ENCODE results near the gene SH3PXD2B. TPM values are rescaled to one million over a fixed set of nuclear protein-coding genes. Genes with fewer than 3 reads are reported as not detected.

Gene SH3PXD2B
- total and polyA plus RNA-seq, 2 of the 13 experiments (the other 11 are each of a cell fraction or from before 2014, with no cell fraction given) = 3.4 to 4.6 TPM

DNA sequence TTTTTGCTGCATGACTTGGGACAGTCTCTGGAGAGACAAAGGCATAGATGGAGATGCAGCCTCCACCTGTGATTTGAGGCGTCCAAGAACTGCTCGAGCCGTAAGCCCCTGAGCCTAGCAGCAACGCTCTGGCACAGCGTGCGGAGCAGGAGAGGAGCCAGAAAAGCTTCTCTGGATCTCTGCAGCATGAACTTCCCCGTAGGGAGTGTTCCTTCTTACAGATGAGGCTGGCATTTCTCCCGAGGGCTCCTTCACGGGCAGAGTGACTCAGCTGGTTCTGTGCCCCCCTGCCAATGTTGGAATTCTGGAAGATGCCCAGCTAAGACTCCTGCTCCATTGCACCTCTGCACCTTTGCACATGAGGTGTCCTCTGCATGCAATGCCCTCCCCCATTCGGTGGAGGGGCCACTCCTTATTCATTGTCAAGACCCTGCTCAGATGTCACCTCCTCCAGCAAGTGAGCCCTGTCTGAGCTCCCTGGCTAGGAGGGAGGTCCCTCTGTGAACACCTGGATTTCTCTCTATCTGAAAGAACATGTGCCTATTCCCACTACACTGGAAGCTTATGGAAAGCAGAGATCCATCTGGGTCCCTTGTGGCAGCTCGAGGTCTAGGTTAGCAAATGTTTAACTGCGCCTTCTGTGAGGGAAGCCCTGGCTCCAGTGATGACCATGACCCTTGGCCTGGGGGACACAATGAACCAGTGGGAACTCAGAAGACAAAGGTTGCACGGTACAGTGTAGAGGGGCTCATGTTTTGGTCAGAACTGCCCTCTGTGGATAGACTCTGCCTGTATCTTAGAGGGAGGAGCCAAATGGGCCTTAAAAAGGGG lies 39.6 kb downstream of the SH3PXD2B start (continued):
- no peak for TF ChIP-seq ZNF569 (CRISPR knock-in tag; IDR thresholded peaks at IDR 0.05; ENCODE audit: borderline replicate concordance)
- TF ChIP-seq NONO (IDR thresholded peaks at IDR 0.05) = no peak
- 0 out of 2 replicates have a peak, but pooled peaks have one; percentile 71 for TF ChIP-seq NONO (CRISPR knock-in tag; conservative IDR thresholded peaks at IDR 0.05)
- TF ChIP-seq MZF1 (CRISPR knock-in tag; IDR thresholded peaks at IDR 0.05; ENCODE audit: borderline replicate concordance) = no peak
- no peak for TF ChIP-seq GFI1 (CRISPR knock-in tag; IDR thresholded peaks at IDR 0.05; ENCODE audit: borderline replicate concordance)
- TF ChIP-seq, protein P1, sequence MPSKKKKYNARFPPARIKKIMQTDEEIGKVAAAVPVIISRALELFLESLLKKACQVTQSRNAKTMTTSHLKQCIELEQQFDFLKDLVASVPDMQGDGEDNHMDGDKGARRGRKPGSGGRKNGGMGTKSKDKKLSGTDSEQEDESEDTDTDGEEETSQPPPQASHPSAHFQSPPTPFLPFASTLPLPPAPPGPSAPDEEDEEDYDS (CRISPR knock-in tag; IDR thresholded peaks at IDR 0.05) = peak; percentile 64; the same call in 1 of the 2 replicates
- TF ChIP-seq, protein P2, sequence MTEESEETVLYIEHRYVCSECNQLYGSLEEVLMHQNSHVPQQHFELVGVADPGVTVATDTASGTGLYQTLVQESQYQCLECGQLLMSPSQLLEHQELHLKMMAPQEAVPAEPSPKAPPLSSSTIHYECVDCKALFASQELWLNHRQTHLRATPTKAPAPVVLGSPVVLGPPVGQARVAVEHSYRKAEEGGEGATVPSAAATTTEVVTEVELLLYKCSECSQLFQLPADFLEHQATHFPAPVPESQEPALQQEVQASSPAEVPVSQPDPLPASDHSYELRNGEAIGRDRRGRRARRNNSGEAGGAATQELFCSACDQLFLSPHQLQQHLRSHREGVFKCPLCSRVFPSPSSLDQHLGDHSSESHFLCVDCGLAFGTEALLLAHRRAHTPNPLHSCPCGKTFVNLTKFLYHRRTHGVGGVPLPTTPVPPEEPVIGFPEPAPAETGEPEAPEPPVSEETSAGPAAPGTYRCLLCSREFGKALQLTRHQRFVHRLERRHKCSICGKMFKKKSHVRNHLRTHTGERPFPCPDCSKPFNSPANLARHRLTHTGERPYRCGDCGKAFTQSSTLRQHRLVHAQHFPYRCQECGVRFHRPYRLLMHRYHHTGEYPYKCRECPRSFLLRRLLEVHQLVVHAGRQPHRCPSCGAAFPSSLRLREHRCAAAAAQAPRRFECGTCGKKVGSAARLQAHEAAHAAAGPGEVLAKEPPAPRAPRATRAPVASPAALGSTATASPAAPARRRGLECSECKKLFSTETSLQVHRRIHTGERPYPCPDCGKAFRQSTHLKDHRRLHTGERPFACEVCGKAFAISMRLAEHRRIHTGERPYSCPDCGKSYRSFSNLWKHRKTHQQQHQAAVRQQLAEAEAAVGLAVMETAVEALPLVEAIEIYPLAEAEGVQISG (CRISPR knock-in tag; IDR thresholded peaks at IDR 0.05) = peak; percentile 88
- peak; percentile 40; the same call in 1 of the 2 replicates for TF ChIP-seq TFE3 (CRISPR knock-in tag; IDR thresholded peaks at IDR 0.05)
- TF ChIP-seq ZNF12 (CRISPR knock-in tag; IDR thresholded peaks at IDR 0.05) = peak; percentile 30; the same call in 1 of the 2 replicates
- peak; percentile 96 for TF ChIP-seq ZNF614 (CRISPR knock-in tag; IDR thresholded peaks at IDR 0.05; ENCODE audit: borderline replicate concordance)
- TF ChIP-seq SALL1 (CRISPR knock-in tag; IDR thresholded peaks at IDR 0.05) = peak; percentile 96
- TF ChIP-seq, protein P3, sequence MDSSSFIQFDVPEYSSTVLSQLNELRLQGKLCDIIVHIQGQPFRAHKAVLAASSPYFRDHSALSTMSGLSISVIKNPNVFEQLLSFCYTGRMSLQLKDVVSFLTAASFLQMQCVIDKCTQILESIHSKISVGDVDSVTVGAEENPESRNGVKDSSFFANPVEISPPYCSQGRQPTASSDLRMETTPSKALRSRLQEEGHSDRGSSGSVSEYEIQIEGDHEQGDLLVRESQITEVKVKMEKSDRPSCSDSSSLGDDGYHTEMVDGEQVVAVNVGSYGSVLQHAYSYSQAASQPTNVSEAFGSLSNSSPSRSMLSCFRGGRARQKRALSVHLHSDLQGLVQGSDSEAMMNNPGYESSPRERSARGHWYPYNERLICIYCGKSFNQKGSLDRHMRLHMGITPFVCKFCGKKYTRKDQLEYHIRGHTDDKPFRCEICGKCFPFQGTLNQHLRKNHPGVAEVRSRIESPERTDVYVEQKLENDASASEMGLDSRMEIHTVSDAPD (CRISPR knock-in tag; IDR thresholded peaks at IDR 0.05) = peak; percentile 81; the same call in 1 of the 2 replicates
- 0 out of 2 replicates have a peak, but pooled peaks have one; percentile 43 for TF ChIP-seq ZNF264 (CRISPR knock-in tag; IDR thresholded peaks at IDR 0.05)
- TF ChIP-seq SAP130 (CRISPR knock-in tag; IDR thresholded peaks at IDR 0.05; ENCODE audit: low read depth) = peak; percentile 83
- TF ChIP-seq ZKSCAN8 (CRISPR knock-in tag; IDR thresholded peaks at IDR 0.05; ENCODE audit: borderline replicate concordance) = peak; percentile 55; the same call in 1 of the 2 replicates
- TF ChIP-seq JUN (CRISPR knock-in tag; IDR thresholded peaks at IDR 0.05) = no peak; the same call in 1 of the 2 replicates
- TF ChIP-seq, protein P4, sequence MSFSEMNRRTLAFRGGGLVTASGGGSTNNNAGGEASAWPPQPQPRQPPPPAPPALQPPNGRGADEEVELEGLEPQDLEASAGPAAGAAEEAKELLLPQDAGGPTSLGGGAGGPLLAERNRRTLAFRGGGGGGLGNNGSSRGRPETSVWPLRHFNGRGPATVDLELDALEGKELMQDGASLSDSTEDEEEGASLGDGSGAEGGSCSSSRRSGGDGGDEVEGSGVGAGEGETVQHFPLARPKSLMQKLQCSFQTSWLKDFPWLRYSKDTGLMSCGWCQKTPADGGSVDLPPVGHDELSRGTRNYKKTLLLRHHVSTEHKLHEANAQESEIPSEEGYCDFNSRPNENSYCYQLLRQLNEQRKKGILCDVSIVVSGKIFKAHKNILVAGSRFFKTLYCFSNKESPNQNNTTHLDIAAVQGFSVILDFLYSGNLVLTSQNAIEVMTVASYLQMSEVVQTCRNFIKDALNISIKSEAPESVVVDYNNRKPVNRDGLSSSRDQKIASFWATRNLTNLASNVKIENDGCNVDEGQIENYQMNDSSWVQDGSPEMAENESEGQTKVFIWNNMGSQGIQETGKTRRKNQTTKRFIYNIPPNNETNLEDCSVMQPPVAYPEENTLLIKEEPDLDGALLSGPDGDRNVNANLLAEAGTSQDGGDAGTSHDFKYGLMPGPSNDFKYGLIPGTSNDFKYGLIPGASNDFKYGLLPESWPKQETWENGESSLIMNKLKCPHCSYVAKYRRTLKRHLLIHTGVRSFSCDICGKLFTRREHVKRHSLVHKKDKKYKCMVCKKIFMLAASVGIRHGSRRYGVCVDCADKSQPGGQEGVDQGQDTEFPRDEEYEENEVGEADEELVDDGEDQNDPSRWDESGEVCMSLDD (CRISPR knock-in tag; IDR thresholded peaks at IDR 0.05; ENCODE audit: borderline replicate concordance) = peak; percentile 97; the same call in 1 of the 2 replicates
